HG02870 (cell line): ENCODE results near the gene NOL6.
A peak's percentile ranks its signal among the peaks of the same experiment; 100 is the strongest.
"Not testable (repeated sequence)": the region's sequence is repeated elsewhere in the genome, so short reads cannot be mapped to it uniquely, and the experiment has no call there.

Experiments
- ATAC-seq: cut with Tn5 transposase; IDR thresholded peaks from one replicate; pipeline ENCODE4 v1.9.1; 2021; ENCODE audit warnings: mild to moderate bottlenecking, moderate library complexity; ENCODE audit not compliant: unreplicated experiment

Gene NOL6

DNA sequence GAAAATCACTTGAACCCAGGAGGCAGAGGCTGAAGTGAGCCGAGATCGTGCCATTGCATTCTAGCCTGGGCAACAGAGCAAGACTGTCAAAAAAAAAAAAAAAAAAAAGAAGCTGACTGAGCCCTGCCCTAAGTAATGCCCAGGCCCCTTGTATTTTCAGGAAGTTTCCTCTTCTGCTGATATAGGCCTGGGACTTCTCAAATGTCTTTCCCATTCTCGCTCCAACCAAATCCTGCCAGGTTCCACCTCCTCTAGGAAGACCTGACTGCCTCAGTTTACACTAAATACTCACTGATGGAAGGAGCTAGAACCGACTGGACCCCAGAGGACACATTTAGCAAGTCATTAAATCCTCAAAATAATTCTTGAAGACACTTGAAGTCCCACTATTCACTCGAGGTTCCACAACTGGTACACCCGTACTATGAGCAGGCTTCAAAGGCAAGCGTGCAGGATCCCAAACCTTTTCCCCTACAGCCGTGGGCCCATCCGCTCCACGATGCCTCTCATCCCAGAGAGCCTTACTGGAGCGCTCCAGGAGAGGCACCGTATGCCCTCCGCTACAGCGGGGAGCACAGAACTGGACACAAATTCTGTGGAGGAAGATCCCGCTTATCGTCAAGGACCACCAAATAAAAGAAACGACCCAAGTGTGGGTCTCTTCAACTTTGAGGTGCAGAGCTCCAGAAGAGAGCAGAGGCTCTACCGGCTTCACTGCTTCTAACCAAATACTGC, 676 bp downstream of the NOL6 start:
- ATAC-seq = no peak

DNA sequence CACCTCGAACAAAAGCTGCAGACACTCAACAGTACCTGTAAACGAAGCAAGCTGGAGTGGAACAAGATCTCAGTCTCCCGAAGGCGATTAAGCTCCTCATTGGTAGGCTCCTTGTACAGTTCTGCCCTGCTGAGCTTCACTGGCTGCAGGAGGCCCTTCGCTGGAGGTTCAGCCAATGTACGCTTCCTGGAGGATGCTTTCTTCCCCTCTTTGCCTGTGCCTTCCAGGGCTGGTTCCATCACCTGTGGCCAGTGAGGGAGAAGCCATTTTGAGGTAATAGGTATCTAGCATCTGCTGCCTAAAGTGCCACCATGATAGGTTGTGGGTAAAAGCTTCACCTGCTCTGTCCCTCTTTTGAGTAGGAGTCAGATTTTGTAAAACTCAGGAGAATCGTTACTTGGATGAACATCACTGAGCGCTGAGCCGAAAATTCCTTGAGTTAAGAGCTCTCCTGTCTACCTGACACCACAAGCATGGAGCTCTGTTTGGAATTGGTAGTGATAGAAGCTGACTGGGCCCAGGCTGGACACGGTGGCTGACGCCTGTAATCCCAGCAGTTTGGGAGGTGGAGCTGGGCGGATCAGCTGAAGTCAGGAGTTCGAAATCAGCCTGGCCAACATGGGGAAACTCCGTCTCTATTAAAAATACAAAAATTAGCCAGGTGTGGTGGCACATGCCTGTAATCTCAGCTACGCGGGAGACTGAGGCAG, 1.4 kb downstream of the NOL6 start:
- ATAC-seq = no peak

- ATAC-seq = no peak
Measured at GRCh38 chr9:33471361-33471760, 2.4 kb downstream of the NOL6 start.

DNA sequence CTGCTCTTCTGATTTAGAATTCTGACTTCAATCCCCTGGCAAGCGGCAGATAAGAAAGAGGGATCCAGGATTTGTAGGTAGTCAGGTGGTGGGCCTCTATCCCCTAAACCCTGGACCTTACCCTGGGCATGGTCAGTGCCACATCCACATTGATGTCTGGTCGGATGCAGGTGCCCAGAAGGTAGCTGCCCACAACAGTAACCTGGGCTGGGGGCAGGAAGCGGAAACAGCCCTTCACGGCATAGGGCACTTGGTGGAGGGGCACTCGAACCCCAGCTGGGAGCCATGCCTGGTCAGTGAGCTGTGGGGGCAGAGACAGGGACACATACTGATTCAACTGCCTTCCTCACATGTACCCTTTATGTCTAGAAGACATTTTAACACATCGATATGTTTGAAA, 3.8 kb downstream of the NOL6 start:
- ATAC-seq = no peak

GRCh38 chr9:33468797-33469621, 4.7 kb downstream of the NOL6 start:
- ATAC-seq = no peak

DNA sequence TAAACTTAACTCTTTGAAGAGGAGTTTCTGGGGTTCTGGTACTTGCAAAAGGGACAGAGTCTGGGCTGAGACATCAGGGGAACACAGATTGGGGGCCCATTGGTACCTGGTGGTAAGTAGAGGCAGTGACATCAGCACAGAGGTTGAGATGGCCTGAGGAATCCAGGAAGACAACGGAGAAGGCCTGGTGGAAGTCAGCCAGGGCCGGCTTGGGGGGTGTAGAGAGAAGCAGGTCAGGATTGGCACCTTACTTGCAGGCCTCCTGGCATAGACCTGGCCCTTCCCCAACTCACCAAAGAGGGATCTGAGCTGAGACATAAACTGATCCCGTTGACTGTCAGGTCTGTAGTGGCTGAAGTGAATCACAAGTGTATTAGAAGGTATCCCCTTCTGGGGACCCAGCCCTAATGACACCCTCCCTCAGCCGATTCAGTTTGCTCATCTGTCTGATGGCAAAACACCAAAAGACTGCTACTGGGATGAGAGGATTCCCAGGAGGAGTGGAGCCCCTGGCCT, 5.5 kb downstream of the NOL6 start:
- ATAC-seq = no peak

DNA sequence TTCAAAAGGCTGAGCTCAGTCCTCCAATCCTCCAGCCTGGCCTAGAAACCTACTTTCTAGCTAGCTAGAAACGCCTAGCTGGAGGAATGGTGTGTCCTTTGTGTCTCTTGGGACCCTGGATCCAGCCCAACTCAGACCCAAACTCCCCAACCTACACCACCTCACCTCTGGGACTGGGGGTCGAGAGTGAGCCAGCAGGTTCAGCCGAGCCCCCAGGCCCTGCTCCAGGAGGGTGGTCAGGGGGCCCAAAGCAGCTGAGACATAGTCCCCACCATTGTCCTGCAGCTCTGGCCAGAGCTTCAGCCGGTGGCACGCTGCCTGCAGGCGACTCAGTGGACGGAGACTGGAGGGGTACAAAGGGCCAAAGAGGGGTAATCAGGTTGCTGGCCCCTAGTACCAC, 6.2 kb downstream of the NOL6 start:
- ATAC-seq = no peak

DNA sequence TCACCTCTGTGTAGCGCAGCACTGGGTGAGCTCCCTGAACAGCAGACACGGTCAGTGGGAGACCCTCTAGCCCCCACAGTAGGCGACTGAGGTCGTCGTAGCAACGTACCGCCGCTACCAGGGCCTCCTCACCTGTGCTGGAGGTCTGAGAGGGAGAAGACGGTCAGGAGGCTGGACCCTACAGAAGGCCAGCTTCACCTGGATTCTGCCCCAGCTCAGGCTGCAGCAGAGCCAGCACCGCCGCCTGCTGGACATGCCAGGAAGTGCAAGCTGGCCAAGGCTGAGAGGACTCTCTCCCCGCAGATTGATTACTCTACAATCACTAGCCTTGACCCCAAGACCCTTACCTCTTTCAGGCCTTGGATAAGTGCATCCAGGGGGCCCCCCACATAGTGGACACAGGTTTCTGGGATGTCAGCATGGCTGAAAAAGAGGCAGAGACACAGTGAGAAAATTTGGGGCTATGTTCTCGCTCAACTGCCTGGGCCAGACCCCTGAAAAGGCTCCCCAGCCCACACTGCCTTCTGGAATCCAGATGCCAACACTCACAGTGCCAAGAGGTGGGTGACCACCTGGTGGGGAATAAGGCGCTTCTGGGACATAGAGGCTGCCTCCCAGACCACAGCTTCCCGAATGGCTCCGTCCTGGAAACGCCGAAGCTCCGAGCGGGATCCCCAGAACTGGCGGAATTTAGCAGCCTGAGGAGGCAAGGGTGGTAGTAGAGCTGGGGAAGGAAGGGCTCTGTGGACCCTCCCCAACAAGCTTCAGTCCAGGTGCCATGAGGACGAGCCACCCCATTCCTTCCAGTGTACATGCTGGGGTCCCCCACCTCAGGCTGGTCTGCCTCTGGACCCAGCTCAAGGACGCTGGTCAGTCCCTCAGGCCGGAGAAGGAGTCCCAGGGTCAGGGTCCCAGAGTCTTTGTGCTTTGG, 6.9 kb downstream of the NOL6 start:
- ATAC-seq = no peak

DNA sequence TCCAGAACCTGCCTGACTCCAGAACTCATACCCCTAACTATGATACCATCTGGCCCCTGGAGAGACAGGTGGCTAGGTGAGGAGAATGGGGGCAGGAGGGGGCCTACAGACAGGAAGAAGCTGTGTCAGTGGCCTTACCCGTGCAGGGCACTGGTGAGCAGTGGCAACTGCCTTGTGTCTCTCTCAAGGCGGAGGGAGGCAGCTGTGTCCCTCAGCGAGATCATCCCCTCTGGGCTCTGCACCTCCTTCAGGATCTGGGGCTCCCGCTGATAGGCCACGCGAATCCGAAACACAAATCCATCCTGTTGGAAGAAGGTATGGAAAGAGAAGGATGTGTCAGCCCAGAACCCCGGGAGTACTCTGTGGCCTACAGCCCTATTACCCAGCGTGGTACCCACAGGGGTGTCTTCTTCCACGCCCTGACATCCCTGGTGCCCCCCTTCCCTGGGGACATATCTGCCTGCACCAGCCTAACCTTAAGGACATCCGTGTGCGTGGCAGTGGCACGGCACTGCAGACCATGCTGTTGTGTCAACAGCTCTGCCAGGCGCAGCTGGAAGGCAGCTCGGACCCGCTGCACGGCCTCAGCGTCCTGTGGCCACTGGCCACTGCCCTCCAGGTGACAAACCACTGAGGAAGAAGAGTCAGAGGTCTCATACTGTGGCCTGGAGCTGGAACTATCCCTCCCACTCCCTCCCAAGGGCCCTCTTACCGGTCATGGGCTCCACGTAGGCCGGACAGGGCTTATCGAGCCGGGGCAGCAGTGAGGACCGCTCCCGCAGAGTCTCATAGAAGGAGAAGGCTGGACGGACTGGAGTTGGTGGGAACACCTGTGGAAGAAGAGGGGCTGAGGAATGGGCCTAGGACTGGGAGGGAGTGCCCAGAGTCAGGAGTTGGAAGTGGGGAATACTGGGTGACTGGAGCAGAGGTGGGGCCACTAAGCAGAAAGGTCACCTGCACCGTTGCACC, 7.8 kb downstream of the NOL6 start:
- ATAC-seq = no peak

DNA sequence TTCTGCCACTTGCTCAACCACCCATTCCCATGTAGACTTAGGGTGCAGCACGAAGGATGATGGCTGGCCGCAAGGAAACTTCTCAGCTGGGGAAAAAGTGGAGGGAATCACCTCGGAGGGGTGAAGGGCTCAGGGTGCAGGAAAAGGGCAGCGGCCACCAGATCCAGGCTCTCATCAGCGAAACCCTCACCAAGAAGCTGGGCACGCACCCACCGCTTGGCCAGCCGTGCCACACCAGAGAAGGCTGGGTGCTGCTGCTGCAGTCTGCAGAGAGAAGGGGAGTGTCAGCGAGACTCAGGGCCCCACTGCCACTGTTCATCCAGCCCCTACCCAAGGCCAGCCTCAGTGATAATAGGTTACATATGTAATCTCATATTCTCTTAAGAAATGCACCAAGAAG, 8.6 kb downstream of the NOL6 start:
- ATAC-seq = no peak

DNA sequence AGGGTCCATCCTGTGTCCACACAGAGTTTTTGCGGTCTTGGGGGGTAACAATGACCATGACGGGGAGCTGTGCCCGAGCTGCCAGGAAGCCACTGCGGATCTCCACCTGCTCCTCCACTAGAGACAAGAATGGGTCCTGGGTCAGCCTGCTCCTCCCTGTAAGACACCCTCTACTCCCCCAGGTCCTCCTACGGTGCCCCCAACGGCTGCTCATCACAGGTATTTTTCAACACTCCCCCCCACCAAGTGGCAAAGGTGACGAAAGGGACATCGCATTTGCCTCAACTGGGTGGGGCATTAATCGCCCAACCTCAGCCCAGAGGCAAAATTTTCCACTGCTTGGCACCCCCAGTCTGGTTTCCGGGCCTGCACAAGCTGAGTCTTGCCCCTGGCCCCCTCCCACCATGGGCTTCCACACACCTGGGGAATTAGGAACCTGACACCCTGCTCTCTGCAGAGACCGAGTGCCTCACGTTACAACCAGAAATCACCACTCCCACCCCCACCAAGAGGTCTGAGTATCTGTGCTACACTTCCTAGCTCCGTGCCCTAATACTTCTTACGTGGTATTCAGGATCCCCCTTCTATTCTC, 9.6 kb downstream of the NOL6 start:
- no peak for ATAC-seq

GRCh38 chr9:33463151-33463550, 10.6 kb downstream of the NOL6 start:
- no peak for ATAC-seq

DNA sequence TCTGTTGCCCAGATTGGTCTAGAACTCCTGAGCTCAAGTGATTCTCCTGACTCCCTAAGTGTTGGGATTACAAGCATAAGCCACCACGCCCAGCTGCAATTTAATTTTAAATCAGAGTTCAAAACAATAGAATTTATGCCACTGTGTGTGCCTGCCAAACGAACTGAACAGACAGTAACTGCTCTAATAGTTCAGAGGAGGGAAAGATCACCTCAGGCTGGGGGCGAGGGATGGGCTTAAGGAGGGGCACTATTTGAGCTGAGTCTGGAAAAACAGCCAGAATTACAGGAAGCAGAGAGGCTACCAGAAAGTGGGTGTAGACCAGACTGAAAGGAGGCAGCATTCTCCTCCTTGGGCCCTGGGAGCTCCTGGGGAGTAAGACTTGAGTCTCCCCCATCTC, 12.2 kb downstream of the NOL6 start:
- no peak for ATAC-seq

- no peak for ATAC-seq
Measured at GRCh38 chr9:33460854-33461253, 12.9 kb downstream of the NOL6 start.

- ATAC-seq = no peak
Measured at GRCh38 chr9:33459115-33459514, 14.6 kb downstream of the NOL6 start.

GRCh38 chr9:33458444-33458843, 15.3 kb downstream of the NOL6 start:
- peak; percentile 41 for ATAC-seq

DNA sequence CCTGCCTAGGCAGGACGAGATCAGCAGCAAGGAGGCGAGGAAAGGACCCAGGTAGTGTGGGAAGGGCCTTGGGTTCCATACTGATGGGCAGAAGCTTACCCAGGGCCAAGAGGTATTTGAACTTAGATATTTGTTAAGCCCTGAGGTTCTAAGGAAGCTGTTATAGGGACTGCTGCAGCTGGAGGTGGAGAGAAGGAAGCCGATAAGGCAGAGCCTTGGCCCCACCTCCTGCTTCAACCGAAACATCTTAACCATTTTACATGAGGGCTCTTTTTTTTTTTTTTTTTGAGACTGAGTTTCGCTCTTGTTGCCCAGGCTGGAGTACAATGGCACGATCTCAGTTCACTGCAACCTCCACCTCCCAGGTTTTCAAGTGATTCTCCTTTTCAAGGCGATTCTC, 17.8 kb downstream of the NOL6 start:
- no peak for ATAC-seq

GRCh38 chr9:33455456-33455855, 18.3 kb downstream of the NOL6 start:
- not testable (repeated sequence) for ATAC-seq

DNA sequence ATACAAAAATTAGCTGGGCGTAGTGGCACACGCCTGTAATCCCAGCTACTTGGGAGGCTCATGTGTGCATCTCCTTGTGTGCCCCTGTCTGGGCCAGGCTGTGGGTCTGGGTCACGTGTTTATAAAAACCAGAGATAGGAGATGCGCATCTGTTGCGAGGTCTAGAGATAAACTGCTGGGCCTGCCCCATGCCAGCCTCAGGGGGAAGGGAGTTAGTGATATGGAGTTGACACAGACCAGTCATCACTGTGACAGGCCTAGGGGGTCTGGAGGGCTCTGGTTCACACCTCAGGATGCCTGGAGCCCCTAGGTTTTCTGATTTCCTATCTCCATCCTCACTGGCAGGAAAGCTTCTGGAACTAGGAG, 19.1 kb downstream of the NOL6 start:
- not testable (repeated sequence) for ATAC-seq
